Prostate gland (tissue), 2 donors: ENCODE results near the gene PKNOX1.

Source experiments
- POLR2A ChIP-seq: fragments of 450-650 bp; IDR thresholded peaks from one replicate; pipeline ENCODE4 v1.6.1; 2016; ENCODE audit warnings: antibody characterized with exemption, mild to moderate bottlenecking
- POLR2AphosphoS5 ChIP-seq: sonication (generic); formaldehyde crosslinking; IDR thresholded peaks from one replicate; pipeline ENCODE4 v1.6.1; 2017; ENCODE audit warnings: antibody characterized with exemption
- TF ChIP-seq, protein P1 (sequence below), 4 experiments: fragments of 200-600 bp in 2 of 4; fragments of 450-650 bp in 2 of 4; sonication (generic) in 2 of 4; IDR thresholded peaks; 1 replicate in 3 of 4; 2 replicates in 1 of 4; pipeline ENCODE4 v1.5.1; 2016 to 2019; ENCODE audit warnings: antibody characterized with exemption in 4 of 4, mild to moderate bottlenecking in 2 of 4, moderate library complexity in 2 of 4

DNA sequence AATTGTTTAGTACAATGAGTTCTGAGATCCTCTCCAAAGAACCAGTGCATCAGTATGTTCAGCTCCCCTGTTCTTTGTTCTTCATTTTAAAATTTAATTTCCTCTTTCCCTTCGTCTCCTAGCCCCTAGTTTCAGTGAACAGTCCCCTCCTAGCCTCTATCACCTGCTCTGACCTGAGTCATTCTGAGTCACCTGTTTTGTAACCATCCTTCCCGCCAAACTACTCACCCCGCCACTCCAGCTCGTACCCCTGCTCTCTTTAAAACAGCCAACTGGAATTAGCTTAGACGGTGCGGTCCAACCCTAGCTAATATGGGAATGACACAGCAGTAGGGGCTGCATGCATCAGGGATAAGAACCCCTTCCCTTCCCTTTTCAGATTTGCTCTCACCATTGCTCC lies 32.1 kb upstream of the PKNOX1 start:
- TF ChIP-seq POLR2A = no peak
- TF ChIP-seq, protein P1, sequence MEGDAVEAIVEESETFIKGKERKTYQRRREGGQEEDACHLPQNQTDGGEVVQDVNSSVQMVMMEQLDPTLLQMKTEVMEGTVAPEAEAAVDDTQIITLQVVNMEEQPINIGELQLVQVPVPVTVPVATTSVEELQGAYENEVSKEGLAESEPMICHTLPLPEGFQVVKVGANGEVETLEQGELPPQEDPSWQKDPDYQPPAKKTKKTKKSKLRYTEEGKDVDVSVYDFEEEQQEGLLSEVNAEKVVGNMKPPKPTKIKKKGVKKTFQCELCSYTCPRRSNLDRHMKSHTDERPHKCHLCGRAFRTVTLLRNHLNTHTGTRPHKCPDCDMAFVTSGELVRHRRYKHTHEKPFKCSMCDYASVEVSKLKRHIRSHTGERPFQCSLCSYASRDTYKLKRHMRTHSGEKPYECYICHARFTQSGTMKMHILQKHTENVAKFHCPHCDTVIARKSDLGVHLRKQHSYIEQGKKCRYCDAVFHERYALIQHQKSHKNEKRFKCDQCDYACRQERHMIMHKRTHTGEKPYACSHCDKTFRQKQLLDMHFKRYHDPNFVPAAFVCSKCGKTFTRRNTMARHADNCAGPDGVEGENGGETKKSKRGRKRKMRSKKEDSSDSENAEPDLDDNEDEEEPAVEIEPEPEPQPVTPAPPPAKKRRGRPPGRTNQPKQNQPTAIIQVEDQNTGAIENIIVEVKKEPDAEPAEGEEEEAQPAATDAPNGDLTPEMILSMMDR (IDR thresholded peaks at IDR 0.05) = no peak
- no peak for TF ChIP-seq POLR2AphosphoS5
